ENCODE data around the gene ASAP3. TPM values are rescaled to one million over a fixed set of nuclear protein-coding genes. Genes with fewer than 3 reads are reported as not detected.

The ASAP3 gene
- total and polyA plus RNA-seq, 2 experiments from 2014 or later: 28.8 to 45.1 TPM

DNA sequence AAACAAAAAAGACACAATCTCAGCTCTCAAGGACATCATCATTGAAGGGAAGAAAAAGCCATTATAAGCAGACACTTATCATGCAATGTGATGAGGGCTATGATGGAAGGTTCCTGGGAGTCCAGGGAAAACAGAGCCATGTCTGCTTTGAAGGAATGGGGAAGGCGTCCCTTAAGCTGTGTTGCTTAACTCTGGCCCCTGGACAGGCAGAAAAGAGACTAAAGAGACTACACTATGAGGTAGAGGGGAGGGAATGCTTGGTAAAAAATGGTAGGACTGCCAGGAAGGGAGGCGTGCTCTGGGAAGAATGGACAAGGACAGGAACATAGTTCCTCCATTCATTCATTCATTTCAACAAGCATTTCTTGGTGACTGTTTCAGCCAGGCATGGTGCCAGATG, 21.2 kb downstream of the ASAP3 start:
- Histone ChIP-seq H3K9me3 (ENCODE audit: low read depth) (no peaks in the 10 kb centered on the region), H3K27me3 (no peaks in the 10 kb centered on the region), H4K20me1 (ENCODE audit: insufficient read depth, poor library complexity, severe bottlenecking) (peaks cover 17% of the 10 kb centered on the region), H3K36me3 (replicated peaks; ENCODE audit: insufficient read depth, low read depth) (no peaks in the 10 kb centered on the region), H3K9me2 (replicated peaks; ENCODE audit: insufficient read depth) (no peaks in the 10 kb centered on the region), H3K4me2 (no peak overlapping the region), H3K79me2 (peaks cover 36% of the 10 kb centered on the region), H3K4me1 (ENCODE audit: insufficient read depth) (no peaks in the 10 kb centered on the region), H3K4me3 (no peak overlapping the region), H2AFZ (no peak overlapping the region), H3K27ac (no peak overlapping the region)
- TF ChIP-seq EZH2 (IDR thresholded peaks at IDR 0.05; ENCODE audit: borderline replicate concordance): no peak
- TF ChIP-seq EZH2phosphoT487 (IDR thresholded peaks at IDR 0.05; ENCODE audit: low read depth, severe bottlenecking, unreplicated experiment): no peak
- TF ChIP-seq, protein P1, sequence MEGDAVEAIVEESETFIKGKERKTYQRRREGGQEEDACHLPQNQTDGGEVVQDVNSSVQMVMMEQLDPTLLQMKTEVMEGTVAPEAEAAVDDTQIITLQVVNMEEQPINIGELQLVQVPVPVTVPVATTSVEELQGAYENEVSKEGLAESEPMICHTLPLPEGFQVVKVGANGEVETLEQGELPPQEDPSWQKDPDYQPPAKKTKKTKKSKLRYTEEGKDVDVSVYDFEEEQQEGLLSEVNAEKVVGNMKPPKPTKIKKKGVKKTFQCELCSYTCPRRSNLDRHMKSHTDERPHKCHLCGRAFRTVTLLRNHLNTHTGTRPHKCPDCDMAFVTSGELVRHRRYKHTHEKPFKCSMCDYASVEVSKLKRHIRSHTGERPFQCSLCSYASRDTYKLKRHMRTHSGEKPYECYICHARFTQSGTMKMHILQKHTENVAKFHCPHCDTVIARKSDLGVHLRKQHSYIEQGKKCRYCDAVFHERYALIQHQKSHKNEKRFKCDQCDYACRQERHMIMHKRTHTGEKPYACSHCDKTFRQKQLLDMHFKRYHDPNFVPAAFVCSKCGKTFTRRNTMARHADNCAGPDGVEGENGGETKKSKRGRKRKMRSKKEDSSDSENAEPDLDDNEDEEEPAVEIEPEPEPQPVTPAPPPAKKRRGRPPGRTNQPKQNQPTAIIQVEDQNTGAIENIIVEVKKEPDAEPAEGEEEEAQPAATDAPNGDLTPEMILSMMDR (IDR thresholded peaks at IDR 0.05; ENCODE audit: poor library complexity): no peak
- no peak for DNase-seq (ENCODE audit: low spot score)
- WGBS (ENCODE audit: low lambda C conversion rate, missing lambda C conversion rate): 92% methylated on average over 2 of the region's 2 CpGs

DNA sequence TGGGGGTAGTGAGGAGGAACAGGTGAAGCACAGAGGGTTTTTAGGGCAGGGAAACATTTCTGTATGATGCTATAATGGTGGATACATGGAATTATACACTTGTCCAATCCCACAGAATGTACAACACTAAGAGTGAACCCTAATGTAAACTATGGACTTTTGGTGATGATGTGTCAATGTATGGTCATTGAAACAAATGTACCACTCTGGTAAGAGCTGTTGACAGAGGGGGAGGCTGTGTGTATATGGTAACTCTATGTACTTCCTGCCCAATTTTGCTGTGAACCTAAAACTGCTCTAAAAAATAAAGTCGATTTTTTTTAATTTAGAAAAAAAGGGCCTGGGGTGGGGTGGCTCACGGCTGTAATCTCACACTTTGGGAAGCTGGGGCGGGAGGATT, 22.9 kb downstream of the ASAP3 start:
- Histone ChIP-seq H3K9me3 (ENCODE audit: low read depth) (no peaks in the 10 kb centered on the region), H3K9me2 (replicated peaks; ENCODE audit: insufficient read depth) (no peaks in the 10 kb centered on the region), H3K4me3 (no peak overlapping the region), H3K4me1 (ENCODE audit: insufficient read depth) (no peaks in the 10 kb centered on the region), H2AFZ (no peak overlapping the region), H3K79me2 (peaks cover 19% of the 10 kb centered on the region), H3K4me2 (no peak overlapping the region), H4K20me1 (ENCODE audit: insufficient read depth, poor library complexity, severe bottlenecking) (peaks cover 6% of the 10 kb centered on the region), H3K27ac (no peak overlapping the region), H3K27me3 (no peaks in the 10 kb centered on the region), H3K36me3 (replicated peaks; ENCODE audit: insufficient read depth, low read depth) (no peaks in the 10 kb centered on the region)
- 93% methylated on average over 3 of the region's 3 CpGs for WGBS (ENCODE audit: low lambda C conversion rate, missing lambda C conversion rate)
- TF ChIP-seq EZH2 (IDR thresholded peaks at IDR 0.05; ENCODE audit: borderline replicate concordance) (no peak), EZH2phosphoT487 (IDR thresholded peaks at IDR 0.05; ENCODE audit: low read depth, severe bottlenecking, unreplicated experiment) (no peak)
- TF ChIP-seq, protein P1 (IDR thresholded peaks at IDR 0.05; ENCODE audit: poor library complexity): no peak
- no peak for DNase-seq (ENCODE audit: low spot score)

DNA sequence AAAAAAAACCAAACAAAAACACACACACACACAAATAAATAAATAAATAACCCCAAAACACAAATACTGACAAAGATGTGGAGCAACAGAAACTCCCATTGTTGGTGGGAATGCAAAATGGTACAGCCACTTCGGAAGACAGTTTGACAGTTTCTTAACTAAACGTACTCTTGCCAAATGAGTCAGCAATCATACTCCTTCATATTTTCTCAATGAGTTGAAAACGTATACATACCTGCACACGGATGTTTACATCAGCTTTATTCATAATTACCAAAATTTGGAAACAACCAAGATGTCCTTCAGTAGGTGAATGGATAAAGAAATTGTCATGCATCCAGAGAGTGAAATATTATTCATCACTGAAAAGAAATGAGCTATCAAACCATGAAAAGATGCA, 23.5 kb downstream of the ASAP3 start:
- no peaks in the 10 kb centered on the region for H3K9me3 ChIP-seq (ENCODE audit: low read depth)
- no peaks in the 10 kb centered on the region for H3K9me2 ChIP-seq (replicated peaks; ENCODE audit: insufficient read depth)
- WGBS (ENCODE audit: low lambda C conversion rate, missing lambda C conversion rate): 97% methylated on average over 4 of the region's 4 CpGs
- H2AFZ ChIP-seq: no peak overlapping the region
- H3K36me3 ChIP-seq (replicated peaks; ENCODE audit: insufficient read depth, low read depth): no peaks in the 10 kb centered on the region
- H3K27me3 ChIP-seq: no peaks in the 10 kb centered on the region
- no peak for DNase-seq (ENCODE audit: low spot score)
- TF ChIP-seq EZH2 (IDR thresholded peaks at IDR 0.05; ENCODE audit: borderline replicate concordance) (no peak), EZH2phosphoT487 (IDR thresholded peaks at IDR 0.05; ENCODE audit: low read depth, severe bottlenecking, unreplicated experiment) (no peak)
- TF ChIP-seq, protein P1 (IDR thresholded peaks at IDR 0.05; ENCODE audit: poor library complexity): no peak
- peaks cover 15% of the 10 kb centered on the region for H3K79me2 ChIP-seq
- no peak overlapping the region for H3K4me3 ChIP-seq
- H3K4me2 ChIP-seq: no peak overlapping the region
- H4K20me1 ChIP-seq (ENCODE audit: insufficient read depth, poor library complexity, severe bottlenecking): peaks cover 6% of the 10 kb centered on the region
- H3K4me1 ChIP-seq (ENCODE audit: insufficient read depth): no peaks in the 10 kb centered on the region
- no peak overlapping the region for H3K27ac ChIP-seq

DNA sequence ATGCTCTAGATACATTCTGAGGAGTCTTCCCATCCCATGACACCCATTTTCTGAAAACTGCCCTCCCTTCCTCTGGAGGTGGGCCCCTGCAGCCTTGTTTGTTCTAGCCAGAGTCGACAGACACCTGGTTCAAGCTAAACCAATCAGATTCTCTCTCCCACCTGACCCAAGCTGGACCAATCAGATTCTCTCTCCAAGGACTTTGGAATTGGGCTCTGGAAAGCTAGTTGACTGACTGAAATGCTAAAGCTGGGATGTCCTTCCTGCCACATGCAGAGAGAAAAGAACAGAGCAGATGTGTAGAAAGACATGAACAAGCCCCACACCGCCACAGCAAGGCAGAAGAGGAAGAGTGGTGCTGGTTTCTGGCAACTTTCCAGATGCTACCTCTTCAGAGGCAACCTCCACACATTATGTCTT, 24.6 kb downstream of the ASAP3 start:
- Histone ChIP-seq H3K4me2 (no peak overlapping the region), H2AFZ (no peak overlapping the region), H3K4me1 (ENCODE audit: insufficient read depth) (no peaks in the 10 kb centered on the region), H3K27me3 (no peaks in the 10 kb centered on the region), H3K9me2 (replicated peaks; ENCODE audit: insufficient read depth) (no peaks in the 10 kb centered on the region), H3K27ac (no peak overlapping the region), H4K20me1 (ENCODE audit: insufficient read depth, poor library complexity, severe bottlenecking) (peaks cover 6% of the 10 kb centered on the region), H3K4me3 (no peak overlapping the region), H3K36me3 (replicated peaks; ENCODE audit: insufficient read depth, low read depth) (no peaks in the 10 kb centered on the region), H3K79me2 (peaks cover 8% of the 10 kb centered on the region), H3K9me3 (ENCODE audit: low read depth) (no peaks in the 10 kb centered on the region)
- TF ChIP-seq EZH2phosphoT487 (IDR thresholded peaks at IDR 0.05; ENCODE audit: low read depth, severe bottlenecking, unreplicated experiment): no peak
- TF ChIP-seq EZH2 (IDR thresholded peaks at IDR 0.05; ENCODE audit: borderline replicate concordance): no peak
- TF ChIP-seq, protein P1 (IDR thresholded peaks at IDR 0.05; ENCODE audit: poor library complexity): no peak
- 88% methylated on average over 2 of the region's 2 CpGs for WGBS (ENCODE audit: low lambda C conversion rate, missing lambda C conversion rate)
- DNase-seq (ENCODE audit: low spot score): no peak

Measured in hepatocyte (in vitro differentiated cells).